GM21447 (cell line): ENCODE data around the gene MPRIP.

Experiments used
- ATAC-seq: cut with Tn5 transposase; IDR thresholded peaks from one replicate; pipeline ENCODE4 v1.9.1; 2021; ENCODE audit not compliant: unreplicated experiment

MPRIP gene

DNA sequence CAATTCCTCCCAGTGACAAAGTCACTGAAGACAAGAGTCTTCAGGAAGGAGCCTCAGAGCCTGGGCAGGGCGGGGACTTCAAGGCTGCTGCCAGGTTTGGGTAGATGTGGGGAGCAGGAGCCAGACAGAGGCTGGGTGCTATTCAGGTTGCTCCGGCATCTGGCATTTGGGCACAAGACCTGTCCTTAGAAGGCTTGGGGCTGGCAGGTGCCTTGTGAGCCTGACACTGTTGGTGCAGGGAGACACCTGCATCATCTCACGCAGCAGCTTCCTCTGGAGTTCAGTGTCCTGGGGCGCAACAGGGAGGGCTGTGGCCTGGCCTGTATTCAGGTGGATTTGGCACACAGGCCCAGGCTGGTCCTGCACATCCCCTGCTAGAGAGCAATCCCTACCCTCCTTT is 65.0 kb downstream of the MPRIP start:
- no peak for ATAC-seq

DNA sequence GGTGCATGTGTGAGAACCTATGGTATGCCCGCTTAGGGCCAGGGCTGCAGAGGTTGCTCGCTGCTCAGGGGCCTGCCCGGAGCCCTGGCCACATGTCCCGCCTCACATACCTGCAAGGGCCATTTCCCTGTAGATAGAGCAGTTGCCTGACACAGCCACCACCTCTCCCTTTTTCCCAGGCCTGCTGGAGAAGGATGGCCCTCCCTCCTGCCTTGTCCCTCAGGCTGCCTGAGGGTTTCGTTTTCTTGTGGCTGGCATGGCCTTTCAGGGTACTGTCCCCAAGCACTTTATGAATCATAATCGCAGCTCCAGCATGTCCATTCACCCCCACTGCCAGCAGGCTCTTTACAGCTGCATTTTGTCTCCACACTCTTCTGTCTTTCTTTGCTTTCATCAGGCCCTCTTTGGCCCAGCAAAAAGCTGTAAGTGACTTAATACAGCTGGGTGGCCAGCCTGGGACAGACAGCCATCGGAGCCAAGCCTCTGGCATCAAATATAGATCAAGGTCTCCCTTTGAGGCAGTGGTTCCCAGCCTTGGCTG is 65.7 kb downstream of the MPRIP start:
- ATAC-seq: no peak

DNA sequence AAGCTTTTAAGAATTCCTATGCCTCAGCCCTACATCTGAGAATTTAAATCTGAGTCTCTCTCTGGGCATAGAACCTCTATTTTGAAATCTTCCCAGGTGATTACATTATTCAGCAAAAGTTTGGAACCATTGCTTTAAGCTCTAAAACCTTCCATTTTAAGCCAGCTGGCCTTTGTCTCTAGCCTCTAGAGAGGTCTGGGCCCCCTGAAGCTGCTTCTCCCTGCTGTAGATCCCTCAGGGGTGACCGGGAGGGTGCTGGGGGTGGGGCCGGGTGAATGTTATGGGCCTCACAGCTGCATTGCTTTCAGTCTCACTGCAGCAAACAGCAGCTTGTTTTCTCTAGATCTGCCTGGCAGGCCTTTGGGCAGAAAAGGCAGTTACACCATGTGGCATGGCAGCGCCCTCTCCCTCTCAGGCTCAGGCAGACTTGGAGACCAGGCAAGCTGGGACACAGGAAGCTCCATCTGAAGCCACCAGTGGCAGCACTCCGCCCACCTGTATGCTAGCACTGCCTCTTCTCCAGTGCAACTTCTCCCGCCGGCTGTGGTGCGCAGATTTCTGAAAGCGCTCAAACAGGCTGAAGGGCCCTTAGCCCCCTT is 66.3 kb downstream of the MPRIP start:
- ATAC-seq: no peak

DNA sequence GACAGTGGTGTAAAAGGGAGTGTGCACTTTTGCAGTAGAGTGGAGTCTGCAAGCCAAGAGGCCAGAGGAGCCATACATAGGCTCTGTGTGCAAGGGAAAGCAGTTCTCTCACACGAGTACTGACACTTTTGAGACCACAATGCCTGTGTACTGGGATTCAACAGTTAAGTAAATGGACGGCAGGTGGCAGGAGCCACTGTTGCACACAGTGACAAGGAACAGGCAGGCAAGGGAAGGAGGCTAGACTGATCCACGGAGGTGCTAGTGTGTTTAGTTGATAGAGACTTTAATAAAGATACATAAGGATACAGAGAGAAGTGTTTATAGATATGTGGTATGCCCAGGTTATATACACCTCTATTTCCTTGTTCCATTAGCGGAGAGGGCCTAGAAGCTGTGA is 67.0 kb downstream of the MPRIP start:
- ATAC-seq: no peak

DNA sequence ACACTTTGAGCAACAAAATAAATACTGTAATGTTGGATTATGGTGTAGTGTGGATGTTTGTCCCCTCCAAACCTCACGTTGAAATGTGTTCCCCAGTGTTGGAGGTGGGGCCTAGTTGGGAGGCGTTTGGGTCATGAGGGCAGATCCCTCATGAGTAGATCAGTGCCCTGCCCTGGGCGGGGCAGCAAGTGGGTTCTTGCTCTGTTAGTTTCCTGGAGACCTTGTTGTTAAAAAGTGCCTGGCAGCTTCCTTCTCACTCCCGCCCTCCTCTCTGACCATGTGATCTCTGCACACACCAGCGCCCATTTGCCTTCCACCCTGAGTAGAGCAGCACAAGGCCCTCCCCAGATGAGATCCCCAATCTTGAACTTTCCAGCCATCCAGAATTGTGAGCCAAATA is 67.7 kb downstream of the MPRIP start:
- ATAC-seq: no peak

DNA sequence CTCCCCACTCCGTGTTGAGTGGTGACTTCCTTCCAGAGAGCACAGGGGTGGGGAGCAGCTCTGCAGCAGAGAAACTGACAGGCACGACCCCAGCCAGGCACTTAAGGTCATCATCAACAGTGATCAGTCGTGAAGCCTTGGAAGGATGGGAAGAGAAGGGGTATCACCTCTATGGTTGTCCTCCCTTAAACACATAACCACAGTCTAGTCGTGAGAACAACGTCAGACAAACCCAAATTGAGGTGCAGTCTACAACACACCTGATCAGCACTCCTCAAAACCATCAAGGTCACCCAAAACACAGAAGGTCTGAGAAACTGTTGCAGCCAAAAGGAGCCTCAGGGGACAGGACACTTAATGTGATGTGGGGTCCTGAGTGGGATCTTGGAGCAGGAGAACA is 68.3 kb downstream of the MPRIP start:
- ATAC-seq: no peak

DNA sequence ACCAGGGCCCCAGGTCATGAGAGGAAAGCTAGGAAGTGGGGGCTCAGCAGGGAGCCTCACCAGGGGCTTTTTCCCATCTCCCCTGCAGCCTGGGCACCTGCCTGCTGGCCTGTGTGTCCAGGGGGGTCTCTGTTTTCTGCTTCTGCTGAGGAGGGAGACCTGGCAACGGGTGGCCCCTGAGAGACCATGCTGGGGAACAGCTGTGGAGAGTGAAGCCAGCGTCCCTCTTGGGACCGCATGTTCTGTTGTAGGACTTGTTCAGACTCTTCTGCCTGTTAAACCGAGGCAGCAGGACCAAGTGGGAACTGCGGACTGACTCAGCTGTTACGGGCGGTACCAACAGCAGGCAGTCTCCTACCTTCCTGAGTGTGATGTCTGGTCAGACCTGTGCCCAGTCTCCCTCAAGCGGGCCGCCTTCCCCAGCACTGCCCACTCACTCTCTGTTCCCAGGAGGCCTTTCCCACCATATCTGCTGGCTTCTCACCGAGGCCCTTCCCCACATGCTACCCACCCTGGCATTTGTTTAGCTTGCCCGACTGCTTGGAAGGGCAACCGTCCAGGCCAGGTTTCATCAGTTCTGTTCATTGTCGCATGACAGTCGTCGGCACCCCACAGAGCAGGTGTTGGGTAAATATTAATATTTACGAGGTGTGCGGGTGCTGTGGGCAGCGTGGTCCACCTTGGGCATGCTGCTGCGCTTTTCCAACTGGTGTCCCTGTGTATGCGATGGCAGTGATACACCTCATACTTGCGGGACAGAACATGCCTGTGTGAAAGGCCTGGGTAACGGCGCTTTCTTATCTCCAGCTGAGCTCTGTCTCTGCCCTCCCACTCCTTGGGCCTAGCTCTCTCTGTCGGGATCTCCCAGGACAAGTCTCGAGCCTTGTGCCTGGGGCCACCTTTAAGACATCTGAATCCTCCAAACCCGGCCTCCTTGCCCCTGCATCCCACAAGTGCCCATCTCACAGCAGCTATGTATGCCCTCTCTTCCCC is 69.4 kb downstream of the MPRIP start:
- no peak for ATAC-seq

DNA sequence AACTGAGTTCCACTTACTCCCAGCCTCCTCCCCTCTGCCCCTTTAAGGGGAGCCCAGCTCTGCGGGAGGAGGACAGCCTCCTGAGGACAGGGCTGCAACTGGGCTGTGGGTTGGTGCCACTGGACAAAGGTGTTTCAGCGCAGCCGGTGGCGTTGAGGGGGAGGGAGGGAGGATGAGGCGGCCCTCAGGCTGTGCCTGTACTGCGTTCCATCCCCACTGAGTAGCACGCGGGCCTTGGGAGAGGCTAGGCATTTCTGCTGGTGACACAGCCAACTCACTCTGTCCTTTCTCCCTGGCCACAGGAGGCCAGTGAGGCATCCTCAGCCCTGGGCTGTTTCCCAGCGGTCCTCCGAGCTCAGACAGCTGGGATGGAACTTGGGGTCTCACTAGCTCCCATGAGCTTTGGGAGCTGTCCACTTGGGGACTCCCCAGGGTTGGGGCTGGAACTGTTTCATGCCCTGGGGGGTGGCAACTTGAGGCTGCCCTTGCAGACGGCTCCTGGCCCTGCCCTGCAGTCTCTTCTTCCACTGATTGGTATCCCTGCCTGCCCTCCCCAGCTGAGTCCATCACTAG is 70.5 kb downstream of the MPRIP start:
- ATAC-seq: no peak

DNA sequence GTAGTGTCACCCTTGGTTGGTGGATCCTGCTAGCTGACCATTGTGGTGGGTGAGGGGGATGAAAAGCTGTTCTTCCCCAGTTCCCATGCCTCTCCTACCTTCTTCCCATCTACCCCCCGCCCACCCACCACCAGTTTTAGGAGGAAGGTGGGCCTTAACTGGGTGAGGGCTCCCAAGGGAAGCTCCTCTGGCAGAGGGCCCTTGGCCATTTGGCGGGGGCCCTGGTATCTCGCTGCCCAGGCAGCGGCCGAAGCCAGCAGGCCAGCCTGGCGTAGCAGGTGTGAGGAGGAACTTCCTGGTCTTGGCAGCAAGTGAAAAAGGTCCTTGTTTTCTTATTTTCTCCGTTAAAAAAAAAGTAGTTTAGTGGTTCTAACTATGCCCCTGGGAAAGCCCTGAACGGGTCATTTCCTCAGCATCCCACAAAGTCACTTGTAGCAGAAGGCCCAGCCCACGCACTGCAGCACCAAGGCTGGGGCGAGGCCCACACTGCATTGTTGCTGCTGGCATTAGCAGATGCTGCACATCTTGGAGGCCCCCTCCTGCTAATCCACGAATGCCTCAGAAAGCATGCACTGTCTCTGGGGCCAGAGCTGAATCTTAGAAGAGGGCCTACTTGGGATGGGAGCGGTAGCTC is 72.5 kb downstream of the MPRIP start:
- ATAC-seq: no peak

DNA sequence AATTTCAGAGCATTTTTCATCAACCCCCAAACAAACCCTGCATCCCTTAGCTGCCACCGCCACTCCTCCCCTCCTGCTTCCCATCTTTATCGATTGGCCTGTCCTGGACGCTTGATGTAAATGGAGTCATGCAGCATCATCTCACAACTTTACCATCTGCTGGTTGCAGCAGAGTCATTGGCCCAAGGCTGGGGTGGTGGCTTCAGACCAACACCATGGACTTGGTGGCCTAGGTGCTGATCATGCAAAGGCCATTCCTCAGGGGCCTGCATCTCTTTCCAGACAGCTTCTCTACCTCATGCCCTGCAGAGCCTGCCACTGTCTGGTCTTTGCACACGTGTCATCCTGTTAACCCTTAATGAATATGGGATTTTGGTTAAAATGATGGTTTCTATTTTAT is 73.4 kb downstream of the MPRIP start:
- ATAC-seq: no peak

DNA sequence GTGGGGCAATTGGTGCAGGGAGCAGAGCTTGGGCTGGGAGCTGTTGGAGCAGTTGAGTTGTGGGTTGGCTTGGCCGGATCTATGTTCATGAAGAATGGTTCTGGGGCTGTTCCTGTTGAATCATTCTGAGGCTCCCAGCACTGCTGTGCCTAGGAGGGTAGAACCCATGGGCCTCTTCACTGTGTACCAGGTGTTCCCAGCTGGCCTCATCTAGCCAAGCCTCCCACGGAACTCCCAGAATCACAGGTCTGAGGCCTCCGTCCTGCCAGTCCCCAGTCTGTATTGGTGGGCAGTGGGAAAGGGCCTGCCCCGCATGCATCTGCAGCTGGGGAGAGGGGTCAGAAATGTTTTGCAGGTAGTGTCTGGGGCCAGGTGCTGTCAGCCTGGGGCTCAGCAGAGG is 74.1 kb downstream of the MPRIP start:
- no peak for ATAC-seq

DNA sequence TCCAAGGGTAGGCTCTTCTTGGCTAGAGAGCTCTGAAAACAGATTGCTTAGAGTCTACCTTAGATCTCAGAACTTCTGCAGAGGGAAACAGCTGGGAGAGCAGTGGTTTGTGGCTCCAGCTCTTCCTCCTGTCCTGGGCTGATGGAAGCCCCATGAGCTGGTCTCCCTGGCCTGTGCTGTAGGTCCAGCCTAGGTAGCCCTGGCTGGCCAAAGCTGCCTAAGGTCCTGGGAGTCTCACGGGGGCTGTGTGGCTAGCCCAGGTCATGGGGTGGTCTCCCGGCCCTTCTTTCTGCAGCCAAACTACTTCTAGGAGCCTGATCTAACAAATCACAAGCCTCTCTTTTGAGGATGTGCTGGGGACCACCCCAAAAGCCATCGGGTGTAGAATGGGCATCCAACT is 75.7 kb downstream of the MPRIP start:
- ATAC-seq: no peak

DNA sequence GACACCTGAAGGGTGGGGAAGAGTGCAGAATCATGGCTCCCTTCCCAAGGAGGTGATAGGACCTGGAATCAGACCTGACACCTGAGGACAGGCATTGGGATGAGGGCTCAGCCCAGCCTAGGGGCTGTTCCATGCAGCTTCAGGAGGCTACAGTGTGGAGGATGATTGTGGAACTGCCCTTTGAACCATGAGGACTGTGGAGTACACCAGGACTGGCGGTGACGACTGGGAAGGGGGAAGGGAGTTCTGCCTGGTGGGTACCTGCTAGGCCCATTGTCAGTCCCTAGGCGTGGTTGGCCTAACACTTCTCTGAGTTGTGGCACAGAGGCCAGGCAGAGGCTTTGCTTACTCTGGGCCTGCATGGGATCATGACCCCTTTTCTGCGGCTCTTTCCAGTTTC is 76.1 kb downstream of the MPRIP start:
- no peak for ATAC-seq

DNA sequence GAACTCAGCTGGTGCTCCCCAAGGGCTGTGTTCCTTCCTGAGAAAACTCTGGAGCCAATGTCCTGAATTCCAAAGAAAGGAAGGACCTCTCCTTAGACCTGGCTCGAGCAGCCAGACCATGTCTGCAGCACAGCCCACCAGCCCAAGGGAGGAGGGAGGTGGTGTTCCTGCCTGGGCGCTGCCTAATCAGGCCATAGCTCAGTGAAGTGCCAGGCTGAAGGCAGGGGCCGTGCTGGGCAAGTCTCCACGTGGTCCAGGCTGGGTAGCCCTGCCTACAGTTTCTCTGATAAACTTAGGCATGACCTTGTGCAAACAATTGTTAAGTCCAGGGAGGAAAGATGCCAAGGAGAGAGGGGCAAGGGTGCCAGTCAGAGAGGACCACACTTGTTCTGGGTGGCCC is 76.8 kb downstream of the MPRIP start:
- no peak for ATAC-seq

DNA sequence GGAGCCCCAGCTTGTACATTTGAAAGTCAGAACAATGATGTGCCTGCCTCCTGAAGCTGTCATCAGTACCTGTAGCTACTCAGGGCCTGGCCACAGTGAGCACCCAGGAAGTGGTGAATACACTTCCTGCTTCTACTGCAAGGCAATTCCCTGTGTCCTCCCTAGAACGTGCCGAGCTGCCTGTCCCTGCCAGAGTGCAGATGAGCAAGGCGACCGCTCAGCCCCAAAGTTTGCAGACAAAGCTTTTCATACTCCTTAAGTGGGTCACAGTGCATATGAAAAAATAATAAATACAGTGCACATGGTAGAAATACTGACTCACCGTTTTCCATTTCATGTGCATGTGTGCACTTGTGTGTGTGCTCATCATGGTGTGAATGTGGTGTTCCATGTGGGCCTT is 77.3 kb downstream of the MPRIP start:
- ATAC-seq: no peak

DNA sequence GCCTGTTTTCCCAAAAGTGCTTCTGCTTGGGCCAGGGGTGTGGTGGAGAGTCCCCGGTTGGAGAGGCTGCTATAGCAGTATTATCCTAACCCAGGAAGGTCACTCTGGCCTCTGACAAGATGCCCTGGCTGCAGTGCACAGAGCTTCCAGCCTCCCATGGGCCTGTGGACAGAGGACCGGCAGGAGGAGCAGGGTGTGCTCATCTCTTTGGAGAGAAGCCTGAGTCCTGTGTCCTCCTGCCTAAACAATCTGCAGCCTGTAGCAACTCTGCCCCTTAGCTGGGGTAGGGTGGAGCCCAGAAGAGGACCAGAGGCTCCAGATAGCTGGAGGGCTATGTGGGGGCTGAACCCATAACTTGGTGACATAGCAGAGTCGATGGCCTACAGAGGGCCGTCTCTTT is 78.0 kb downstream of the MPRIP start:
- no peak for ATAC-seq

DNA sequence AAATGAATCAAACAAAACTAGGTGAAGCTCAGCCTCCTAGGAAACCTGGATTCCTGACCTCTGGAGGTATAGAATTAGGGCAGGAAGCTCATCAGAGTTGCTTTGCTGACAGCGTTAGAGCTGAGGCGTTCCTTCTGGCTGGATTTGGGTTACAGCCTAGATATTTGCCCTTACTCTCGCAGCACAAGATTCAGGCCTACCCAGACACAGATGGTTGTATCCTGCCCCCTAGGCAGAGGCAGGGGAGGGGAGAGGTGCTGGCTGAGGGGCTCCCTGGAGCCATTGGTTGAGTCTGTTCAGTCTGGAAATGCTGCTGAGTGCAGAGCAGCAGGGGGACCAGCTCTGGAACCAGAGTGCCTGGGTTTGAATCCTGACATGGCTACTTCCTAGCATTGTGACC is 78.4 kb downstream of the MPRIP start:
- no peak for ATAC-seq

DNA sequence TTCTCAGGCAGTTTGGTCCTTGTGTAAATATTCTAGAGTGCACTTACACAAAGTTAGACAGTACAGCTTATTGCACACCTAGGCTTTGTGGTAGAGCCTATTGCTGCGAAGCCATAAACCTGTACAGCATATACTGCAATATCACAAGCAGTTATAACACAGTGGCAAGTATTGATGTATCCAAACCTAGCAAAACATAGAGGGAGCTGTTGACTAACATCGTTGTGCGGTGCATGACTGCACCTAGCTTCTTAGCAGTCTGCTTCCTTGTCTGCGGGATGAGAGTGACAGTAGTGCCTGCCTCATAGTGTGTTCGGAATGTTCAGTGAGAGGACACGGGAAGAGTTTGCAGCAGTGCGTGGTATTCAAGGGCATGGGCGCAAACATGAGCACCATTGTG is 78.9 kb downstream of the MPRIP start:
- ATAC-seq: no peak

DNA sequence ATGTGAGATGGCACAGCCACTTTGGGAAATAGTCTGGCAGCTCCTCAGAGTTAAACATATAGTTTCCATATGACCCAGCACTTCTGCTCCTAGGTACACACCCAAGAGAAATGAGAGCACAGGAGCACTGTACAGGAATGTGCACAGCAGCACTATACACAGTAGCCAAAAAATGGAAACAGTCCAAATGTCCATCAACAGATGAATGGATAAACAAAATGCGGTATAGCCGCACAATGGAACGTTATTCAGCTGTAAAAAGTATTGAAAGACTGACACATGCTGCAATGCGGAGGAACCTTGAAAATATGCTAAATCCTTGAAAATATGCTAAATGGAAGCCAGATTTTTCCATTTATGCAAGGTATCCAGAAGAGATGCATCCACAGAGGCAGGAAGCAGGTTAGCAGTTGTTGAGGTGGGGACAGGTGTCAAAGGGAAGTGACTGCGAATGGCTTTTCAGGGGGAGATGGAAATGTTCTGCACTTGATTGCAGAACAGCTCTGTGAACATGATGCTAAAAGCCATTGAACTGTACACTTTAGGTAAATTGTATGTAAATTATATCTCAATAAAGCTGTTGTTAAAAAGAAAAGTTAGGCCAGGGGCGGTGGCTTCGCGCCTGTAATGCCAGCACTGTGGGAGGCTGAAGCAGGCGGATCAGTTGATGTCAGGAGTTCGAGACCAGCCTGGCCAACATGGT is 80.7 kb downstream of the MPRIP start:
- no peak for ATAC-seq

DNA sequence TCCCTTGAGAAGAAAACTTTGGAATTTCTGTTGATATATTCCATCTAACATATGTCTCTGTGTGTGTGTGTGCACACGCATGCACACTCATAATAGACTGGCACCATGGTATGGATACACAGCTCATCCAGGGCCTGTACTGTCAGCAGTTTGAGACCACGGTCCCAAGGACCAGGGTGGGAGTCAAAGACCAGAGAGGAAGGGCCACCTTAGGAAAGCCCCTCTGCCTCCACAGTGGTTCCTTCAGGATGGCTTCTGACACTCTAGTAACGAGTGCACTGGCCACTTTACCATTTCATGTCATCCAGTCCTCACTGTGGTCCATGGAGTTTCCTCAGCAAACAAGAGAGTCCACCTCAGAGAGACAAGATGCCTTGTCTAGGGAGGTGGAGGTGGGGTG is 82.1 kb downstream of the MPRIP start:
- ATAC-seq: no peak
